ENCODE results near the gene CARF.

The CARF gene

GRCh38 chr2:202877699-202878098 lies 34.4 kb upstream of the CARF start:
- H3K4me3 ChIP-seq (ENCODE audit: insufficient read depth, low read length, poor library complexity, severe bottlenecking), result no peak overlapping the region
- no peak overlapping the region for H3K27ac ChIP-seq (ENCODE audit: low read depth, low read length)
- H3K4me2 ChIP-seq (ENCODE audit: low read depth, low read length, poor library complexity, severe bottlenecking), result no peak overlapping the region
- no peak overlapping the region for H3K9ac ChIP-seq (ENCODE audit: low read length)
- no peaks in the 10 kb centered on the region for H3K79me2 ChIP-seq (ENCODE audit: insufficient read depth, low read length)
- no peaks in the 10 kb centered on the region for H4K20me1 ChIP-seq (ENCODE audit: low read depth, low read length)
- no peaks in the 10 kb centered on the region for H3K9me3 ChIP-seq (ENCODE audit: insufficient read depth, low read length)
- H3F3A ChIP-seq (ENCODE audit: insufficient read depth), result peaks cover 25% of the 10 kb centered on the region
- H3K27me3 ChIP-seq (ENCODE audit: low read length), result no peaks in the 10 kb centered on the region
- H3K9me2 ChIP-seq (replicated peaks; ENCODE audit: insufficient read depth, low read length), result no peaks in the 10 kb centered on the region
- H3K36me3 ChIP-seq (ENCODE audit: low read length), result peaks cover 9% of the 10 kb centered on the region; the same call in 1 of the 2 replicates
- TF ChIP-seq, protein P1, sequence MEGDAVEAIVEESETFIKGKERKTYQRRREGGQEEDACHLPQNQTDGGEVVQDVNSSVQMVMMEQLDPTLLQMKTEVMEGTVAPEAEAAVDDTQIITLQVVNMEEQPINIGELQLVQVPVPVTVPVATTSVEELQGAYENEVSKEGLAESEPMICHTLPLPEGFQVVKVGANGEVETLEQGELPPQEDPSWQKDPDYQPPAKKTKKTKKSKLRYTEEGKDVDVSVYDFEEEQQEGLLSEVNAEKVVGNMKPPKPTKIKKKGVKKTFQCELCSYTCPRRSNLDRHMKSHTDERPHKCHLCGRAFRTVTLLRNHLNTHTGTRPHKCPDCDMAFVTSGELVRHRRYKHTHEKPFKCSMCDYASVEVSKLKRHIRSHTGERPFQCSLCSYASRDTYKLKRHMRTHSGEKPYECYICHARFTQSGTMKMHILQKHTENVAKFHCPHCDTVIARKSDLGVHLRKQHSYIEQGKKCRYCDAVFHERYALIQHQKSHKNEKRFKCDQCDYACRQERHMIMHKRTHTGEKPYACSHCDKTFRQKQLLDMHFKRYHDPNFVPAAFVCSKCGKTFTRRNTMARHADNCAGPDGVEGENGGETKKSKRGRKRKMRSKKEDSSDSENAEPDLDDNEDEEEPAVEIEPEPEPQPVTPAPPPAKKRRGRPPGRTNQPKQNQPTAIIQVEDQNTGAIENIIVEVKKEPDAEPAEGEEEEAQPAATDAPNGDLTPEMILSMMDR (IDR thresholded peaks at IDR 0.05; ENCODE audit: insufficient read depth, low read length, poor library complexity, severe bottlenecking), result no peak
- no peak for TF ChIP-seq EZH2phosphoT487 (conservative IDR thresholded peaks at IDR 0.05; ENCODE audit: low read length)
- no peak overlapping the region for H2AFZ ChIP-seq (ENCODE audit: low read depth, low read length, severe bottlenecking)

GRCh38 chr2:202881570-202881969 lies 30.5 kb upstream of the CARF start:
- Histone ChIP-seq H3K79me2 (ENCODE audit: insufficient read depth, low read length) (no peaks in the 10 kb centered on the region), H3K4me3 (ENCODE audit: insufficient read depth, low read length, poor library complexity, severe bottlenecking) (no peak overlapping the region), H4K20me1 (ENCODE audit: low read depth, low read length) (no peaks in the 10 kb centered on the region), H3K9me3 (ENCODE audit: insufficient read depth, low read length) (no peaks in the 10 kb centered on the region), H3K9ac (ENCODE audit: low read length) (no peak overlapping the region), H2AFZ (ENCODE audit: low read depth, low read length, severe bottlenecking) (no peak overlapping the region), H3K9me2 (replicated peaks; ENCODE audit: insufficient read depth, low read length) (no peaks in the 10 kb centered on the region), H3K4me2 (ENCODE audit: low read depth, low read length, poor library complexity, severe bottlenecking) (no peak overlapping the region), H3K27ac (ENCODE audit: low read depth, low read length) (no peak overlapping the region), H3K27me3 (ENCODE audit: low read length) (no peaks in the 10 kb centered on the region), H3F3A (ENCODE audit: insufficient read depth) (no peaks in the 10 kb centered on the region), H3K36me3 (ENCODE audit: low read length) (peaks cover 9% of the 10 kb centered on the region; the same call in 1 of the 2 replicates)
- TF ChIP-seq, protein P1 (IDR thresholded peaks at IDR 0.05; ENCODE audit: insufficient read depth, low read length, poor library complexity, severe bottlenecking), result no peak
- no peak for TF ChIP-seq EZH2phosphoT487 (conservative IDR thresholded peaks at IDR 0.05; ENCODE audit: low read length)

- no peak overlapping the region for H3K4me3 ChIP-seq (ENCODE audit: insufficient read depth, low read length, poor library complexity, severe bottlenecking)
- H3K4me2 ChIP-seq (ENCODE audit: low read depth, low read length, poor library complexity, severe bottlenecking), result no peak overlapping the region
- peaks cover 14% of the 10 kb centered on the region; the same call in 1 of the 2 replicates for H3K36me3 ChIP-seq (ENCODE audit: low read length)
- no peaks in the 10 kb centered on the region for H3K27me3 ChIP-seq (ENCODE audit: low read length)
- no peaks in the 10 kb centered on the region for H4K20me1 ChIP-seq (ENCODE audit: low read depth, low read length)
- H3K27ac ChIP-seq (ENCODE audit: low read depth, low read length), result no peak overlapping the region
- no peaks in the 10 kb centered on the region for H3F3A ChIP-seq (ENCODE audit: insufficient read depth)
- H3K9me2 ChIP-seq (replicated peaks; ENCODE audit: insufficient read depth, low read length), result no peaks in the 10 kb centered on the region
- no peaks in the 10 kb centered on the region for H3K9me3 ChIP-seq (ENCODE audit: insufficient read depth, low read length)
- H3K9ac ChIP-seq (ENCODE audit: low read length), result no peak overlapping the region
- no peak overlapping the region for H2AFZ ChIP-seq (ENCODE audit: low read depth, low read length, severe bottlenecking)
- H3K79me2 ChIP-seq (ENCODE audit: insufficient read depth, low read length), result no peaks in the 10 kb centered on the region
- TF ChIP-seq, protein P1 (IDR thresholded peaks at IDR 0.05; ENCODE audit: insufficient read depth, low read length, poor library complexity, severe bottlenecking), result no peak
- no peak for TF ChIP-seq EZH2phosphoT487 (conservative IDR thresholded peaks at IDR 0.05; ENCODE audit: low read length)
Measured at GRCh38 chr2:202883987-202884675, 27.9 kb upstream of the CARF start.
